ENCODE measurements around the gene CLASP1.
A peak's percentile ranks its signal among the peaks of the same experiment; 100 is the strongest.
"Not testable (repeated sequence)": the region's sequence is repeated elsewhere in the genome, so short reads cannot be mapped to it uniquely, and the experiment has no call there.

The CLASP1 gene

DNA sequence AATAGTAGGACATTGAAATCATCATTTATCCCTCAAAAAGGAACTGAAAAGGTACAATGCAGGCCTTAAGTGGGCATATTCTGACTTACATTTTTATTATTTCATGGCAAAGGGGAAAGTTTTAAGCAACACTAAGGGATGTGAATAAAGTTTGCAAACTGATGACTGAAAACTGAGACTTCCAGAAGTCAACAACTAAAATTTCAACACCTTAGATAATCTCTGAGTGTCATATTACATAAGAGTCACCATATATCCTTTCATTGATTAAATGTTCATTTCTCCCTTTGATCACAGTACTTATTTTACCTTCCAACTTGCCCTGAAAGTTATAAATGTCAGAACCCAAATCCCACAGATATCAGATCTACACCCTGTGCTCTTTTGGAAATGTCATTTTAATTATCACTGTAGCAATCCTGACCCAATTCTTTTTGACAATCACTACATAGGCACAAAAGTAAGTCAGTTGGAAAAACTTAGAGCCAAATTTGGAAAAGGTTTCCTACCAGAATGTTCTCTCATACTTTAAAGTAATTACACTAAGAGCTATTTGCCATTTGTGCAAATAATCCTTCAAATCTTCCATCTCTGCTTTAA is 163.0 kb downstream of the CLASP1 start:
- FAIRE-seq, result no peak
- DNase-seq (ENCODE audit: insufficient read length, low spot score), result no peak
- TF ChIP-seq TAF1 (IDR thresholded peaks at IDR 0.05; ENCODE audit: low read depth, low read length) (no peak), POLR2A (IDR thresholded peaks at IDR 0.05; ENCODE audit: low read depth, low read length) (no peak), PAX5 (IDR thresholded peaks at IDR 0.05; ENCODE audit: insufficient read depth, low read length, severe bottlenecking) (no peak), POLR2AphosphoS5 (IDR thresholded peaks at IDR 0.05; ENCODE audit: low read depth, low read length) (no peak), SPI1 (IDR thresholded peaks at IDR 0.05; ENCODE audit: low read depth, low read length) (no peak), POU2F2 (IDR thresholded peaks at IDR 0.05; ENCODE audit: low read depth, low read length) (no peak)

GRCh38 chr2:121485039-121485438 is 164.2 kb downstream of the CLASP1 start:
- DNase-seq (ENCODE audit: insufficient read length, low spot score), result no peak
- FAIRE-seq, result no peak
- no peak for TF ChIP-seq PAX5 (IDR thresholded peaks at IDR 0.05; ENCODE audit: insufficient read depth, low read length, severe bottlenecking)
- no peak for TF ChIP-seq POLR2A (IDR thresholded peaks at IDR 0.05; ENCODE audit: low read depth, low read length)

GRCh38 chr2:121483846-121484245 is 165.4 kb downstream of the CLASP1 start:
- TF ChIP-seq POU2F2 (IDR thresholded peaks at IDR 0.05; ENCODE audit: low read depth, low read length) (no peak), POLR2AphosphoS5 (IDR thresholded peaks at IDR 0.05; ENCODE audit: low read depth, low read length) (no peak), POLR2A (IDR thresholded peaks at IDR 0.05; ENCODE audit: low read depth, low read length) (no peak), SPI1 (IDR thresholded peaks at IDR 0.05; ENCODE audit: low read depth, low read length) (no peak), PAX5 (IDR thresholded peaks at IDR 0.05; ENCODE audit: insufficient read depth, low read length, severe bottlenecking) (no peak), TAF1 (IDR thresholded peaks at IDR 0.05; ENCODE audit: low read depth, low read length) (no peak)
- no peak for FAIRE-seq
- no peak for DNase-seq (ENCODE audit: insufficient read length, low spot score)

GRCh38 chr2:121483021-121483420 is 166.2 kb downstream of the CLASP1 start:
- no peak for TF ChIP-seq TAF1 (IDR thresholded peaks at IDR 0.05; ENCODE audit: low read depth, low read length)
- TF ChIP-seq POU2F2 (IDR thresholded peaks at IDR 0.05; ENCODE audit: low read depth, low read length), result no peak
- no peak for TF ChIP-seq PAX5 (IDR thresholded peaks at IDR 0.05; ENCODE audit: insufficient read depth, low read length, severe bottlenecking)
- TF ChIP-seq POLR2AphosphoS5 (IDR thresholded peaks at IDR 0.05; ENCODE audit: low read depth, low read length), result no peak
- no peak for TF ChIP-seq POLR2A (IDR thresholded peaks at IDR 0.05; ENCODE audit: low read depth, low read length)
- TF ChIP-seq SPI1 (IDR thresholded peaks at IDR 0.05; ENCODE audit: low read depth, low read length), result no peak
- DNase-seq (ENCODE audit: insufficient read length, low spot score), result no peak
- no peak for FAIRE-seq

- TF ChIP-seq POLR2A (IDR thresholded peaks at IDR 0.05; ENCODE audit: low read depth, low read length), result no peak
- TF ChIP-seq POLR2AphosphoS5 (IDR thresholded peaks at IDR 0.05; ENCODE audit: low read depth, low read length), result no peak
- no peak for TF ChIP-seq TAF1 (IDR thresholded peaks at IDR 0.05; ENCODE audit: low read depth, low read length)
- TF ChIP-seq SPI1 (IDR thresholded peaks at IDR 0.05; ENCODE audit: low read depth, low read length), result no peak
- TF ChIP-seq PAX5 (IDR thresholded peaks at IDR 0.05; ENCODE audit: insufficient read depth, low read length, severe bottlenecking), result no peak
- TF ChIP-seq POU2F2 (IDR thresholded peaks at IDR 0.05; ENCODE audit: low read depth, low read length), result no peak
- FAIRE-seq (no peak), DNase-seq (ENCODE audit: insufficient read length, low spot score) (no peak)
Observed at GRCh38 chr2:121480826-121481225, 168.4 kb downstream of the CLASP1 start.

GRCh38 chr2:121479882-121480522 is 169.3 kb downstream of the CLASP1 start:
- DNase-seq (ENCODE audit: insufficient read length, low spot score), result no peak
- FAIRE-seq, result no peak
- TF ChIP-seq TAF1 (IDR thresholded peaks at IDR 0.05; ENCODE audit: low read depth, low read length), result no peak

DNA sequence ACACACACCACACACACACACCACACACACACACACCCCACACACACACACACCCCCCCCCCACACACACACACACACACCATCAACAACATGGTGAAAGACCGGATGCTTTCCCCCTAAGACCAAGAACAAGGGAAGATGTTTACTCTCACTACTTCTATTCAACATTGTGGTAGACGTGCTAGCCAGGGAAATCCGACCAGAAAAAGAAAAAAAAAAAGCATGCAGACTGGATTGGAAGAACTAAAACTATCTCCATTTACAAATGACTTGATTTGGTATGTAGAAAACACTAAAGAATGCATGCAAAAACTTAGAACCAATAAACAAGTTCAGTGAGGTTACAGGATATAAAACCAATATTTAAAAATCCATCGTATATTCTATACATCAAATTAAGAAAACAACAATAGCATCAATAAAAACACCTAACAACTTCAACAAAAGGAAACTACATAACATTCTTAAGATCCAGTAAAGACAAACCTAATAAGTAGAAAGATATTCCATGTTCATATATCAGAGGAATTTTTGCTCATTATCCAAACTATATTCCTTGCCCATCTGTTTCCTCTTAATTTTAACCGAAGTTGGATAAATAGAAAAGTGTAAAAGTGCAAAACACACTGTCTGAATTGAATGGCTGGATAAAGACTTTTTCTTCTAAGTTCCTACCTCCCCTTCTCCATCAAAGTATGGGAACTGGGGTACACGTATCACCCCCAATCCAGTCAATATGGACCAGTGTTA is 170.1 kb downstream of the CLASP1 start:
- no peak for DNase-seq (ENCODE audit: insufficient read length, low spot score)
- TF ChIP-seq PAX5 (IDR thresholded peaks at IDR 0.05; ENCODE audit: insufficient read depth, low read length, severe bottlenecking) (no peak), POLR2AphosphoS5 (IDR thresholded peaks at IDR 0.05; ENCODE audit: low read depth, low read length) (no peak), POLR2A (IDR thresholded peaks at IDR 0.05; ENCODE audit: low read depth, low read length) (no peak), POU2F2 (IDR thresholded peaks at IDR 0.05; ENCODE audit: low read depth, low read length) (no peak), TAF1 (IDR thresholded peaks at IDR 0.05; ENCODE audit: low read depth, low read length) (no peak), SPI1 (IDR thresholded peaks at IDR 0.05; ENCODE audit: low read depth, low read length) (no peak)
- FAIRE-seq, result no peak

DNA sequence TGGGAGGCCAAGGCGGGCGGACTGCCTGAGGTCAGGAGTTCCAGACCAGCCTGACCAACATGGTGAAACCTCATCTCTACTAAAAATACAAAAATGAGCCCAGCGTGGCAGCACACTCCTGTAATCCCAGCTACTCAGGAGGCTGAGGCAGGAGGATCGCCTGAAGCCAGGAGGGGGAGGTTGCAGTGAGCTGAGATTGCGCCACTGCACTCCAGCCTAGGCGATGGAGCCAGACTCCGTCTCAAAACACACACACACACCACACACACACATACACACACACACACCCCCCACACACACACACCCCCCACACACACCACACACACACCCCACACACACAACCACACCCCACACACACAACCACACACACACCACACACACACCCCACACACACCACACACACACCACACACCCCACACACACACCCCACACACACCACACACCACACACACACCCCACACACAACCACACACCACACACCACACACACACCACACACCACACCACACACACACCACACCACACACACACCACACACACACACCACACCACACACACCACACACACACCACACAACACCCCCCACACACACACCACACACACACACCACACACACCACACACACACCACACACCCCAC is 170.8 kb downstream of the CLASP1 start:
- peak; percentile 96 for FAIRE-seq
- not testable (repeated sequence) for DNase-seq (ENCODE audit: insufficient read length, low spot score)

DNA sequence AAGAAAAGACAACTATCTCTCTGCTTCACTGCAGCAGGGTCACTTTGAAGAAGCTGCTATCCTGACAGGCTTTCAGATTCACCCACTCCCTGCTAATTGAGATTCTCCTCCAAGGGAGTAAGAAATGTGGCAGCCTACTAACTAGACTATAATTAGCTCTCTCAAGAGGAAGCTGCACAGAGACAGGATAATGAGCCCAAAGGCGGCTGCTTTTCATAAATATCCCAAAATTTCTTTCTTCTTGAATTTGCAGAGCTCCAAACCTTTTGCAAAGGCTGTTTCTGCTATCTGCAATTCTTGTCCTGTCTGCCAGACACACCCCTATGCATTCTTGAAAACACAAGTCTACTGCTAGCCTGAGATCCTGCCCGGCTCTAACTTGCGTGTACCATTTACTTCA is 172.6 kb downstream of the CLASP1 start:
- no peak for FAIRE-seq
- DNase-seq (ENCODE audit: insufficient read length, low spot score), result no peak
- TF ChIP-seq PAX5 (IDR thresholded peaks at IDR 0.05; ENCODE audit: insufficient read depth, low read length, severe bottlenecking), result no peak

Data from GM12891 (cell line).